Suppressor macrophage treated with lipopolysaccharide for 4 hours (primary cell): ENCODE results near the gene PDE8B.

Experiments
- DNase-seq: peaks from one replicate; pipeline ENCODE4 v3.0.0-alpha.2; 2020

The PDE8B gene, protein sequence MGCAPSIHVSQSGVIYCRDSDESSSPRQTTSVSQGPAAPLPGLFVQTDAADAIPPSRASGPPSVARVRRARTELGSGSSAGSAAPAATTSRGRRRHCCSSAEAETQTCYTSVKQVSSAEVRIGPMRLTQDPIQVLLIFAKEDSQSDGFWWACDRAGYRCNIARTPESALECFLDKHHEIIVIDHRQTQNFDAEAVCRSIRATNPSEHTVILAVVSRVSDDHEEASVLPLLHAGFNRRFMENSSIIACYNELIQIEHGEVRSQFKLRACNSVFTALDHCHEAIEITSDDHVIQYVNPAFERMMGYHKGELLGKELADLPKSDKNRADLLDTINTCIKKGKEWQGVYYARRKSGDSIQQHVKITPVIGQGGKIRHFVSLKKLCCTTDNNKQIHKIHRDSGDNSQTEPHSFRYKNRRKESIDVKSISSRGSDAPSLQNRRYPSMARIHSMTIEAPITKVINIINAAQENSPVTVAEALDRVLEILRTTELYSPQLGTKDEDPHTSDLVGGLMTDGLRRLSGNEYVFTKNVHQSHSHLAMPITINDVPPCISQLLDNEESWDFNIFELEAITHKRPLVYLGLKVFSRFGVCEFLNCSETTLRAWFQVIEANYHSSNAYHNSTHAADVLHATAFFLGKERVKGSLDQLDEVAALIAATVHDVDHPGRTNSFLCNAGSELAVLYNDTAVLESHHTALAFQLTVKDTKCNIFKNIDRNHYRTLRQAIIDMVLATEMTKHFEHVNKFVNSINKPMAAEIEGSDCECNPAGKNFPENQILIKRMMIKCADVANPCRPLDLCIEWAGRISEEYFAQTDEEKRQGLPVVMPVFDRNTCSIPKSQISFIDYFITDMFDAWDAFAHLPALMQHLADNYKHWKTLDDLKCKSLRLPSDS

GRCh38 chr5:77210091-77210963, at the start of gene PDE8B:
Gene PDE8B (plus strand): TSS chr5:77210680. CDS start chr5:77210926, 246 bp downstream.
- no peak for DNase-seq

DNA sequence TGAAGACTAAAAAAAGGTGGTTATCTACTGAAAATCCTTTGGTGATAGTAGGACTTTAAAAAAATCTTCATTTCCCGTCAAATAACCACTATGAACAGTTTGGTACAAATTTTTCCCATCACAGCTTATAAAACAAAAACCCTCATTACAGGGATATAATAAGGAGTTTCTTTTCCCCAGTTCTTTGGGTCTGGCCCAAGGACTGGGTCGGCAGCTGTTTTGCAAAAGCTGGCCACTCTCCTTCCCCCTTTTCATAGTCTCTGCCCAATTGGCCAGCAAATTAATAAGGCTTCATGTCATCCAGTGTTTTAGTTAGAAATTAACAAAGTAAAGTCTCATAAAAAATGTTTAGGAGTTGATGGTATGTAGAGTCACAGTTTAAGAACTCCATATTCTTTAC, 47.0 kb upstream of the PDE8B start:
- no peak for DNase-seq

GRCh38 chr5:77167063-77167462, 43.4 kb upstream of the PDE8B start:
- no peak for DNase-seq

DNA sequence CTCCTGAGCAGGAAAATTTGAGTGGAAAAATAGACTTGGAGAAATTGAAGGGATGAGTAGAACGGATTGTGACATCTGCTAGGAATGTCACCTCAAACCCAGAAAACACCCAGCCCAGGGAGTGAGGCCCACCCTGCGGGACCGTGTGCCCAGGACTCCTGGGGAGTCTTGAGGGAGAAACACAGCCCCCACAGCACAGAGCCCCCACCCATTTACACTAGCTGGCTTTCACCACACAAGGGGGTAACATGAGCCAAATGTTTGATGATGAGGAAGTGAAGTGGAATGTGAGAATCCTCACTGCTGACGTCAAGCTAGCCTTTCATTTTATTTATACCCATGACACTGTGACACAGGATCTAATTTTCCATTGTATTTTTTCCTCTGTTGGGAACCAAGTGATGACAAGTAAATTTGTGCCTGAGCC, 42.8 kb upstream of the PDE8B start:
- no peak for DNase-seq

DNA sequence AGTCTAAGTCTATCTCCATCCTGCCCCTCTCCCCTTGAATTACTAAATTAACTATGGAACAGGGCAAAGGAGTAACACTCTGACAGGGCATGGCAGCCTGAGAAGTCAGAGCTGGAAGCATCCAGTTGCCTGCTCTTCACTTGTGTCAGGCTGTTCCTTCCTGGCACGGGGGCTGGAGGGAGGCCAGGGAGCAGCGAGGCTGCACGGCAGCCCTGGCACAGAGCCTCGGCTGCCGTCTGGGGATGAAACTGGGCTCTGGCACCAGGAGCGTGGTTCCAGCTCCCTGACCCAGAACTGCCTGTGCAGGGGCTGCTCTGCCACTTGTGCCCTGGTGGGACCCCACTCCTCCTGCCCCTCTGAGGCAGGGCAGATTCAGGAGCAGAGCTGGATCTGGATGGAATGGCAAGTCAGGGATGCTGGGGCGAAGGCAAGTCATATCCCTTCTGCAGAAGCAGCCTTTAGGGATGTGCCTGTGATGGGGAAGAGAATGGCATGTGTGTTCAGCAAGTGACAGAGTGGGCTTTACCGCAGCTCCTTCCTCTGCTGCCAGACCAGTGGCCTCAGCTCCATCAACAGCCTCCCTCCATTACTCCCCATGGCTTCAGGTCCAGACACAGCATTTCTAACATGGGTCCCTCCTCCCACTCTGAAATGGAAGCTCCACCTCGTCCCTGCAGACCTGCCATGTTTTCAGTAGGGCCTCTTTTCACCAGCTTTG, 42.2 kb upstream of the PDE8B start:
- no peak for DNase-seq

DNA sequence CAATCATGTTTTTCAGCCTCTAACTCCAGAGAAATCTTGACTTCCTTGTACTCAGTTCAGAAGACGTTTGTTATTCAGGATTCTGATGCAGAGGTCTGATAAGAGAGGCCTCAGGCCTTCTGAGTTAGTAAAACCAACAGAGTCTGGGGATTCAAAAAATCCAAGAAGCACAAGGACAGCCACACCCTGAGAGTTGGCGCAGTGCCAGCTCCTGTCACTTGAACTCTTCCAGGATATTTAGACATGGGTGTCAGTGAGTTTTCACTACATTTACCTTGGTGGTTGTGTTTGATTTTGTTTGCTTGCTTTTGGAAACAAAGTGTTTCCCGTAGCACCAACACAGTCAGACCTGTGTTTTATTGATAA, 41.6 kb upstream of the PDE8B start:
- DNase-seq = no peak

DNA sequence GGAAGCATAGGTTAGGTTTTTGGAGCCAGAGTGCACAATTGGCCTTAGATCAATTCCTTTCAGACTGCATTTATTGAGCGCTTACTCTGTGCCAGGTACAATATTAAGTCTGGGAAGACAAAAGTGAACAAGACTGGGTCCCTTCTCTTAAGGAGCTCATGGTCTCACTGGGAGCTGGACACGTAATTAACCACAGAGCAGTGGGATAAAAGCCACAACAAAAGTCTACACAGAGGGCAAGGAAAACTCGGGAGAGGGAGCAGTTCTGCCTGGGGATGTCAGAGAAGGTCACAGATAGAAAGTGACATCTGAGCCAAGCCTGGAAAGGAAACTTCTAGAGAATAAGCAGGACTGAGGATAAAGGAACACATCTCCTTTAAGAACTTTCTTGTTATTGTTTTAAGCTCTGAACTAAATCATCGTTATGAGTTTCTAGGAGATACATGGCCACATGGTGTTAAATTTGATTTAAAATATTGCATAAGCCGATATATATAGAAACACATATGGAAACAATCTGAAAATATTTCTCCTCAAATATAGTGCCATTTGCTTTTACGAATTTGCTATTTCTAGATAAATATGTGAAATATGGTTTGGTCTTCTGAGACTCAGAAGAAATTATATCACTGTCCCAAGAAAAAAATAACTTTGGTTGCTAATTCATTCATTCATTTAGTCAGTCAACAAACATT, 40.1 kb upstream of the PDE8B start:
- DNase-seq = no peak

DNA sequence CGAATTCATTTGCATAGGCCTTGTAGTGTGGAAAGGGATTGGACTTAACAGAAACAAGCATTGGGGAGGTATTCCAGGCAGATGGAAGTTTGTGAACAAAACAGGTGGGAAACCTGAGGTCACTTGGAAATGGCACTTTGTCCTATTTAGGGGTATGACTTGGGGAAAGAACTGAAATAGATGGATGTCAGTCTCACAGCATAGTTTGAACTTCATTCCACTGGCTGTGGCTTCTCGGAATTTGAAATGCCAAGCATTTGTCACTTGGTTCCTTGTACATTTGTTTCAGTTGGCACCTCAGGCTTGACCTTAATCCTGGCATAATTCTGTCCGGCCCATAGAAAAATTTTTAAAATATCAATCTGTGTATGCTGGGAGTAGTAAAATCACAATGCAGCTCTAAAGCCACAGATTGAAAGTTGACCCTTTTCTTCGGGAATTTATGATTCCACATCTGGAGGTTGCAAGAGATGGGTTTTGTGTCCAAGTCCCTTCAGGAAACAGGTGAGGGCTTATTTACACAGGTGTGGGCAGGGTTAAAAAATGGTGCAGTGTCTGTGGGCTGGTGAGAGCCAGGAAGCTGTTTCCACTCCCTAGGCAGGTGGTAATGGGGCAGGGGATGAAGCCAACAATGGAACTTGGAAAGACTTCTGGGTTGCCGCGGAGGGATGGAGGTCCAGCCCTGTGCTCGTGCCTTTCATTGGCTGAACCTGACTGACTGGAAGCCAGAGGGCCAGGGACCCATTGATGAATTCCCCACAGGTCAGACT, 39.2 kb upstream of the PDE8B start:
- no peak for DNase-seq

DNA sequence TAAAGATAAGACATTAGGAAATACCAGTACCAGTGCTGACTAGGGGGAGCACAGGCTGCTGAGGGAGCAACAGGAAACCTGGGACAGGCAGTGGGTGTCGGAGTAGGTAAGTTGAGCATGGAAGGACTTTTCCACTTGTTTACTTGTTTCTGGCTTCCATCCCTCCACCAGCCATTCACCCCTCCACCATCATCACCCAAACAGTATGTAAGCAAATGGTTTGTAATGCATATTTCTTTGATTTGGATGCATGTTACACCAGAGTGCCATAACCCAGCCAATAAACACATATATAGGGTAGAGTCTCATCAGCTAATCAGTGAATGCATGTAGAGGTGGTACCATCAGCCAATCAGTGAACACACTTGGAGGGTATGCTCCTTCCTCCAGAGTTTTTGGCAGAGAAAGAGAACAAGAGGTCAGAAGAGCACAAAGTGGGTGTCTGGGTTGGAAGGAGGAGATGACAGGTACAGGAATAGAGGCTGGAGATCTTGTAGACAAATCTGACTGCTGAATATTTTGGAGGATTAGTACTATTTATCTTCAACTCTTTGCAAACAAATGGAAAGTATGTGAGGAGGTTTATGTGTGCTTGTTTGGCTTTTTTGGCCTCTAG, 37.7 kb upstream of the PDE8B start:
- DNase-seq = no peak

DNA sequence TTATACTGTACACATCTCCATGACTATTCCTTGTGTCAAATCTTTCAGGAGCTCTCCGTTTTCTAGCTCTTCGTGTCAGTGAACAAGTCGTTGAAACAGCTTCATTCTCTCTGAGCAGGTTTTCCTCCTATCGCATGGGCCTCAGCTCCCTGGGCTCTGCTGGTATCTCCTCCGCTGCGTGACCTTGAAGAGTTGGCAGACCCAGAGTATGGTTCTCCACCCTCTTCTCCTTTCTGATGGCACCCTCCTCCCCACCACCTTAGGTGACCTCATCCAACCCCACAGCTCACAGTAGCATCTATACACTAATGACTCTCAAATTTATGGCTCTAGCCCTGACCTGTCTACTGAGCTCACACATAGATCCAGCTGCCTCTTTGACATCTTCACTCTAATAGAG, 36.0 kb upstream of the PDE8B start:
- DNase-seq = no peak

GRCh38 chr5:77175231-77175630, 35.2 kb upstream of the PDE8B start:
- no peak for DNase-seq

DNA sequence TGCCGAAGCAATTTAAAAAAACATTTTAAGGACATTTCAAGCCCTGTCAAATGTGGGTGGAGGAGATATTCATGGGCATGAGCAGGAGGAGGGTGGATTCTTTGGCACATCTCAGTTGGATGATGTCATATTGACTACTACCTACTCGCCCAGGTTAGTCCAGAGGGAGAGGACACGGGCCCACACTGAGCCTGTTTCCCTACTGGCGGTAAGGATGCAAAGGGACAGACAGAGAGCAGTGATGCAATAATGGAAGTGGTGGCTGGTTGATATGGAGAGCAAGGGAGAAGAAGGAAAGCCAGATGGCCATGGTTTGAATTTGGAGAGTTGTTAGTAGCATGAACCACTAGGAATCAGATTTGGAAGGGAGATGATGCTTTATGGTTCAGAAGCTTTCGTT, 34.1 kb upstream of the PDE8B start:
- no peak for DNase-seq

- no peak for DNase-seq
These were observed 32.9 kb upstream of the PDE8B start for GRCh38 chr5:77177576-77177975.

DNA sequence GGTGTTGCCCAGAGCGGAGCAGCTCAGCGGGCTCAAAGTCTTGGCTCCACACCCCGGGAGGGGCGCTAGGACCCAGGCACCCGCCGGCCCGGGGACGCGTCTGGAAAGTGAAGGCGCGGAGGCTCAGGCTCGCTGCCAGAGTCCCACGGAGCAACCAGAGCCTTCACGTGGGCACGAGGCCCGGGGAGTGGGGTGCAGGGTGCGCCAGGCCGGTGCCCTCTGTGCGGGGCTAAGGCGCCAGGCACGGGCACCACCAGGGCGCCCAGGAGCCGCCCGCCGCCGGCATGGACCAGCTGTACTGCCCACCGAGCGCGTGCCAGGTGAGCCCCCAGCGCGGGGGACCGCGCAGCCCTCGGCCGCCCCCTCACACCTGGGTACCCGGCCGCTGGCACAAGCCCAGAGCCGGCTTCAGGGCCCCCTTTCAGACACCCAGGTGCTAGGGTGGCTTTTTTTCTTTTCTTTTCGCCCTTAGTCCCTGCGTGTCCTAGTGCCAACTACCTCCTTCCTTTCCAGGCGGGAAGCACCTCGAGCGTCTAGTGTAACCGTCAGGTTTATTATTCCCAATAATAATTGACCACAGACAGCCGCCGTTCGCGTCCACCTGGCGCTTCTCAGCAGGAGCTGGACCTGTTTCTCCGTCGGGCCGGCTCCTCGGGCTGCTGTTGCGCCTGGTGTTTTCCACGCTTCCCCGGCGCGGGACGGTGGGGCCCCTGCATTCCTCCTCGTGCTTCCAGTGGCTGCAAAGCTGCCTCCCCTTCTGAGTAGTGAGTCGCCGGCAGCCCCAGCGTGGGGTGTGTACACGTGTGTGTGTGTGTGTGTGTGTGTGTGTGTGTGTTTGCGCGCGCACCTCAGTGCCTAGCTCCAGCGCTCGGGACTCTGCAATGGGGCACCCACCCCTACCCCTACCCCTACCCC, 30.1 kb upstream of the PDE8B start:
- no peak for DNase-seq

DNA sequence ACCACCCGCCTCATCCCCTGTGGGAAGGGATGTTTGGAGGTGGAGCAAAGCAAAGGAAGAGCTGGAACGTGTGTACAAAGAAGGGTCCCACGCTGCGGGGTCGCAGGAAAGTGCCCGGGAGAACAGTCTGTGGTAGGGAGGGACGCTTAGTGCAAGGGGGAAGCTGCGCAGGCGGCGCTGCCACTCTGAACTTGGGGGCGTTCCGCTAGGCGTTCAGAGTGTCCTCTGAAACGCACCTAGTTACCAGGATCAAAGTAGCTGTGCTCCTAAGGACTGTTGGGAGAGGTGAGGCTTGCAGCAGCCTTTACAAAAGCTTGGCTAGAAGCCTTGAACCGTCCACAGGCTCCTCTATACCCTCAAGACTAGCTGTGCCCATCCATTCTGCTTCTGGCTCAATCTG, 29.3 kb upstream of the PDE8B start:
- DNase-seq = no peak

DNA sequence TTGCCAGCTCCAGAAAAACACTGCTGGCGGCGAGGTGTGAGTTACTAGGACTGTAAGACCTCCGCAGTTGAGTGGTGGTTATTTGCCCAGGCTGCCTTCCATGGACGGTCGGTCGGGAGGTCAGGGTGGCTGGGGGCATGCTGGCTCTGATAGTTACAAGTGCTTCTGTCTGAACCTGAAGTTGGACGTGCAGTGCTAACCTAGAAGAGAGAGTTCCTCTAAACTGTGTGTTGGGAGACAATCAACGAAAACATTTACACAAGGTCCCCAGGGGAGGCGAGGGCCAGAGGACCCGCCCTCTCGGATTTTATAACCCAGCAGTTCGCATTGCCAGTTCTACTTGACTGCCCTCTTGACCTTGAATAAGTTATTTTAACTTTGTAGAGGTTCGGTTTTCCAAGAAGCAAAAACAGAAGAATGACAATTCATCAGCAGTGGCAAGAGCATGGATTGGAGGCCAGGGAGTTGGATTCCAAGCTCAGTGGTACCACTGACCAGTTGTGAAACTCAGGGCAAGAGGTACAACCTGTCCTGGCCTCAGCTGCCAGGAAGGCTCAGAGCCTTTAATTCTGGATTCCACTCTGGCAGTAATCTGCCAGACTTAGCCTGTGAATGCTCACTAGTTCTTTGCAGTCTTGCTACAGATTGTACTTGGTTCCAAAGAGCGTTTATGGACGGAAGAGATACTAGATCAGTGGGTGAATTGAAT, 28.7 kb upstream of the PDE8B start:
- no peak for DNase-seq

DNA sequence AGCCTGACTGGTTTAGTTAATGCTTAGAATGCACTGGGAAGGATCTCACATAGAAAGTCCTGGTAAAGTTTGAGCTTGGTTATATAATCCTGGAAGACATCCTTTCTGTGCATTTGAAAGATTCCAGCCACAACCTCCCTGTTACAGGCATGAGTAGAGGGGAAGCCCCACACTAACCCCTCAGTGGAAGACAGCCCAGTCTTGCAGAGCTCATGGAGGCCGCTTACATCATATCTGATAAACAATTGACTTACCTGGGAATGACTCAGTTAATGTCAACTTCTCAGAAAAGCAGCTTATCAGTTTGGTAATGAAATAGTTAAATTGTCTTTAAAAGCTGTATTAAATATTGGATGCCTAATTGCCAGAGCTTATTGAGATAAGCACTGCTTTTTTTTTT, 28.1 kb upstream of the PDE8B start:
- no peak for DNase-seq

DNA sequence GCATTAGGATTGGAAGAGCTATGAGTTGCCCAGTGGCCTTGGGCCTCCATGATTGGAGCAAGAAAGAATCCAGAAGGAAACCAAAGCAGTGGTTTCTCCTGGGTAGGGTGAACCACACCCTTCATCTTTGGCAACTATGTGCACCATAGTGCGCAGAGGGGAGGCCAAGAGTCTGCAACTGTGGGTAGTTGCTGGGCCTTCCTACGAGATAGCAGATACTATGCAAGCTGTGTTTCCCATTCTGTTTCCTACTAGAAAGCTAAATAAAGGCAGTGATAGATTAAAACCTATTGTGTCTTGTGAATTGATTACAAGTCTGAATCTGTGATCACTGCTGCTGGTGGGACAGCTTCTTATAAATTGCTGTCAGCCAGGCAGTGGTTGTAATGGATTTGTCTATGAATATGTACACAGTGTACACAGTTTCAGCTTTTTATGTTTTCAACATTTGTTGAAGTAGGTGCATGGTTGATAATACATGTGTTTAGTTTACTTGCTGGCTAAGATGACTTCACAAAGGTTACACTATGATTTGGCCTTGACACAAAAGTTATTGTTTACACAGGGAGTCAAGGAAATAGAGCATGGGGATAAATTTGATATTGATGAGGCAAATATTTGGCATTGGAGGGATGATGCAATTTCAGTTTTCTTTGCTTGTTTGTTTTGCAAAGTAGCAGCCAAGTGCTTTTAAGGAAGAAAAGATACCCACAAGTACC, 23.7 kb upstream of the PDE8B start:
- no peak for DNase-seq
